Peyer's patch (tissue), 4 donors: Measurements from ENCODE around the gene APOBEC4.

Experiments used
- POLR2A ChIP-seq, 2 donors: fragments of 450-650 bp; IDR thresholded peaks; one replicate each; pipeline ENCODE4 v1.5.1; 2017; ENCODE audit warnings: antibody characterized with exemption in 2 of 2, mild to moderate bottlenecking in 2 of 2, moderate library complexity in 2 of 2
- TF ChIP-seq, protein P1 (sequence below), 6 experiments: fragments of 450-650 bp in 4 of 6; fragments of 200-600 bp in 2 of 6; sonication (generic) in 1 of 6; IDR thresholded peaks; one replicate each; pipeline ENCODE4 v1.5.1; 2017 to 2019; ENCODE audit warnings: antibody characterized with exemption in 6 of 6, mild to moderate bottlenecking in 3 of 6, moderate library complexity in 1 of 6

DNA sequence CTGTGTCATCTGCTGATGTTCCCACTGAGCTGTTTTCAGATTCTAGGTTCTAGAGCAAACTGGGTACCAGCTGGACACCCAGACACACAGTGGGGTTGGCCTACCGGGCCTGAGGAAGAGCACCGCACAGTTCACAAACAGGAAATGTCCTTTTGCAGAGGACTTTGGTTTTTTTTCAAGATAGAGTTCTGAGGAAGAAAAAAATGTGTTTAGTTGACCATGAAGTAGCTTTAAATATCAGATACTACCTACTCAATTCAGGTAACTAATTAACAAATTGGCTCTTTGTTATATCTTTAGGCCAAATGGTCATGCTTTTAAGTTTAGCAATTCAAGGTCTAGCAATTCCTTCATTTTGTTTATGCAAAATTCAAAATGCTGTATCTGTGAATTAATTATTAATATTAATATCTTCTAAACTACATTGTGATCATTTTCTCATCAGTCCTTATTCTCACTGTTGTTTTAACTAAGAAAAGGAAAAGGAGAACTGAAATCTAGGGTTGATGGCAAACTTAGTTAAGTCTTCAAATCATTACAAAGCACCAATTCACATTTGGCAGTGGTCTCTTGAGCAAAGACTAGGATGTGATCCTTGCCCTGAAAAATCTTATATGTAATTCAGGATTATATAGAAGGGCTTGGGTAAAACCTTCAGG, 45.7 kb downstream of the APOBEC4 start:
- TF ChIP-seq, protein P1, sequence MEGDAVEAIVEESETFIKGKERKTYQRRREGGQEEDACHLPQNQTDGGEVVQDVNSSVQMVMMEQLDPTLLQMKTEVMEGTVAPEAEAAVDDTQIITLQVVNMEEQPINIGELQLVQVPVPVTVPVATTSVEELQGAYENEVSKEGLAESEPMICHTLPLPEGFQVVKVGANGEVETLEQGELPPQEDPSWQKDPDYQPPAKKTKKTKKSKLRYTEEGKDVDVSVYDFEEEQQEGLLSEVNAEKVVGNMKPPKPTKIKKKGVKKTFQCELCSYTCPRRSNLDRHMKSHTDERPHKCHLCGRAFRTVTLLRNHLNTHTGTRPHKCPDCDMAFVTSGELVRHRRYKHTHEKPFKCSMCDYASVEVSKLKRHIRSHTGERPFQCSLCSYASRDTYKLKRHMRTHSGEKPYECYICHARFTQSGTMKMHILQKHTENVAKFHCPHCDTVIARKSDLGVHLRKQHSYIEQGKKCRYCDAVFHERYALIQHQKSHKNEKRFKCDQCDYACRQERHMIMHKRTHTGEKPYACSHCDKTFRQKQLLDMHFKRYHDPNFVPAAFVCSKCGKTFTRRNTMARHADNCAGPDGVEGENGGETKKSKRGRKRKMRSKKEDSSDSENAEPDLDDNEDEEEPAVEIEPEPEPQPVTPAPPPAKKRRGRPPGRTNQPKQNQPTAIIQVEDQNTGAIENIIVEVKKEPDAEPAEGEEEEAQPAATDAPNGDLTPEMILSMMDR (IDR thresholded peaks at IDR 0.05): no peak
- TF ChIP-seq POLR2A (IDR thresholded peaks at IDR 0.05): no peak
